H9 (cell line): ENCODE measurements around the gene GID8. TPM values are rescaled to one million over a fixed set of nuclear protein-coding genes. Genes with fewer than 3 reads are reported as not detected.

Source experiments
- DNase-seq: peaks from one replicate; pipeline ENCODE4 v3.0.0-alpha.2; 2017
- H2AFZ ChIP-seq: one replicate; pipeline ENCODE4 v1.6.1; 2013; ENCODE audit warnings: mild to moderate bottlenecking, low read length, control low read depth, moderate library complexity
- H2AK5ac ChIP-seq: 2 replicates; pipeline ENCODE4 v1.6.1; 2013; ENCODE audit warnings: low read length, control low read depth, mixed read lengths; ENCODE audit not compliant: insufficient read length
- H2BK120ac ChIP-seq: one replicate; pipeline ENCODE4 v1.6.1; 2013; ENCODE audit warnings: low read depth, mild to moderate bottlenecking, low read length, control low read depth, inconsistent platforms; ENCODE audit not compliant: poor library complexity, severe bottlenecking
- H2BK12ac ChIP-seq: 2 replicates; pipeline ENCODE4 v1.6.1; 2013; ENCODE audit warnings: low read length, control low read depth, mixed read lengths, low read depth; ENCODE audit not compliant: insufficient read length
- H2BK15ac ChIP-seq: 2 replicates; pipeline ENCODE4 v1.6.1; 2013; ENCODE audit warnings: low read depth, low read length, control low read depth
- H2BK20ac ChIP-seq: one replicate; pipeline ENCODE4 v1.6.1; 2013; ENCODE audit warnings: low read depth, mild to moderate bottlenecking, low read length, control low read depth, inconsistent platforms; ENCODE audit not compliant: poor library complexity, severe bottlenecking
- H2BK5ac ChIP-seq: 2 replicates; pipeline ENCODE4 v1.6.1; 2013; ENCODE audit warnings: low read length, control low read depth, mixed read lengths; ENCODE audit not compliant: insufficient read length
- H3K14ac ChIP-seq: 2 replicates; pipeline ENCODE4 v1.6.1; 2013; ENCODE audit warnings: low read length, control low read depth; ENCODE audit not compliant: insufficient read depth
- H3K18ac ChIP-seq: 2 replicates; pipeline ENCODE4 v1.6.1; 2013; ENCODE audit warnings: low read depth, mild to moderate bottlenecking, mixed read lengths, low read length, control low read depth; ENCODE audit not compliant: insufficient read length
- H3K23ac ChIP-seq: 2 replicates; pipeline ENCODE4 v1.6.1; 2013; ENCODE audit warnings: low read length, control low read depth, mixed read lengths, low read depth; ENCODE audit not compliant: insufficient read length
- H3K23me2 ChIP-seq: 2 replicates; pipeline ENCODE4 v1.6.1; 2013; ENCODE audit warnings: low read depth, mild to moderate bottlenecking, mixed read lengths, low read length, control low read depth; ENCODE audit not compliant: insufficient read length, poor library complexity, severe bottlenecking
- H3K27ac ChIP-seq: 2 replicates; pipeline ENCODE4 v1.5.1; 2013; ENCODE audit warnings: low read length, control low read depth, mixed read lengths, low read depth; ENCODE audit not compliant: insufficient read length
- H3K27me3 ChIP-seq: 2 replicates; pipeline ENCODE4 v1.6.1; 2013; ENCODE audit warnings: low read length, control low read depth, inconsistent platforms; ENCODE audit not compliant: insufficient read depth
- H3K4ac ChIP-seq: 2 replicates; pipeline ENCODE4 v1.6.1; 2013; ENCODE audit warnings: low read depth, mild to moderate bottlenecking, control low read depth, inconsistent platforms, low read length, moderate library complexity
- H3K4me1 ChIP-seq: 2 replicates; pipeline ENCODE4 v1.6.1; 2013; ENCODE audit warnings: low read length, control low read depth, inconsistent platforms; ENCODE audit not compliant: insufficient read depth
- H3K4me2 ChIP-seq: 2 replicates; pipeline ENCODE4 v1.6.1; 2013; ENCODE audit warnings: low read length, control low read depth, mixed read lengths; ENCODE audit not compliant: insufficient read length, insufficient read depth
- H3K56ac ChIP-seq: 2 replicates; pipeline ENCODE4 v1.6.1; 2013; ENCODE audit warnings: low read depth, mild to moderate bottlenecking, mixed read lengths, low read length, control low read depth; ENCODE audit not compliant: insufficient read length
- H3K79me1 ChIP-seq: 2 replicates; pipeline ENCODE4 v1.6.1; 2013; ENCODE audit warnings: low read depth, mild to moderate bottlenecking, moderate library complexity, low read length, control low read depth, inconsistent platforms; ENCODE audit not compliant: insufficient read depth, poor library complexity, severe bottlenecking
- H3K79me2 ChIP-seq: 2 replicates; pipeline ENCODE4 v1.6.1; 2013; ENCODE audit warnings: low read length, control low read depth, inconsistent platforms; ENCODE audit not compliant: insufficient read depth
- H3K9ac ChIP-seq: 2 replicates; pipeline ENCODE4 v1.6.1; 2013; ENCODE audit warnings: low read length, control low read depth, mixed read lengths; ENCODE audit not compliant: insufficient read length; ENCODE audit errors: extremely low read depth
- H3K9me3 ChIP-seq: one replicate; pipeline ENCODE4 v1.6.1; 2013; ENCODE audit warnings: low read depth, low read length, inconsistent platforms; ENCODE audit not compliant: control insufficient read depth
- H3T11ph ChIP-seq: one replicate; pipeline ENCODE4 v1.6.1; 2013; ENCODE audit warnings: mild to moderate bottlenecking, low read length, control low read depth, inconsistent platforms
- H4K20me1 ChIP-seq: one replicate; pipeline ENCODE4 v1.6.1; 2013; ENCODE audit not compliant: control insufficient read depth, insufficient read length, insufficient read depth
- H4K5ac ChIP-seq: 2 replicates; pipeline ENCODE4 v1.6.1; 2013; ENCODE audit warnings: low read depth, mild to moderate bottlenecking, mixed read lengths, low read length, control low read depth; ENCODE audit not compliant: insufficient read length
- H4K8ac ChIP-seq: replicated peaks from 2 replicates; pipeline ENCODE4 v1.6.1; 2013; ENCODE audit warnings: low read length, control low read depth, mixed read lengths, low read depth; ENCODE audit not compliant: insufficient read length
- H4K91ac ChIP-seq: 2 replicates; pipeline ENCODE4 v1.6.1; 2013; ENCODE audit warnings: low read depth, mild to moderate bottlenecking, moderate library complexity, mixed read lengths, low read length, control low read depth; ENCODE audit not compliant: insufficient read length
- H3K27ac Mint-ChIP-seq, 3 experiments: 2 replicates in 2 of 3; 3 replicates in 1 of 3; pipeline ENCODE4 v1.8.0; 2020 to 2021; ENCODE audit warnings: mixed read lengths in 3 of 3, mild to moderate bottlenecking in 1 of 3, moderate library complexity in 1 of 3
- H3K27me3 Mint-ChIP-seq: 2 replicates; pipeline ENCODE4 v1.8.0; 2021; ENCODE audit warnings: low read depth, mild to moderate bottlenecking, moderate library complexity, mixed read lengths
- H3K36me3 Mint-ChIP-seq, 3 experiments: 2 replicates in 2 of 3; 3 replicates in 1 of 3; pipeline ENCODE4 v1.8.0; 2020 to 2021; ENCODE audit warnings: low read depth in 3 of 3, mixed read lengths in 3 of 3; ENCODE audit not compliant: insufficient read depth in 1 of 3
- H3K4me1 Mint-ChIP-seq, 2 experiments: 2 replicates each; pipeline ENCODE4 v1.8.0; 2020; ENCODE audit warnings: mixed read lengths in 2 of 2
- H3K4me3 Mint-ChIP-seq, 2 experiments: 2 replicates in 1 of 2; 3 replicates in 1 of 2; pipeline ENCODE4 v1.8.0; 2020 to 2021; ENCODE audit warnings: mild to moderate bottlenecking in 2 of 2, mixed read lengths in 2 of 2, moderate library complexity in 1 of 2
- H3K9me3 Mint-ChIP-seq, 2 experiments: 2 replicates in 1 of 2; 3 replicates in 1 of 2; pipeline ENCODE4 v1.8.0; 2020; ENCODE audit warnings: mild to moderate bottlenecking in 2 of 2, mixed read lengths in 2 of 2, moderate library complexity in 1 of 2
- CTCF ChIP-seq: fragments of 200-600 bp; sonication (generic); conservative IDR thresholded peaks from 3 replicates; pipeline ENCODE4 v1.8.0; 2021; ENCODE audit warnings: antibody characterized with exemption, mild to moderate bottlenecking
- WGBS: extraction: QIAGEN DNeasy Blood & Tissue Kit; methylation state at CpG from one replicate; pipeline ENCODE4 v1.1.7; 2013; ENCODE audit warnings: missing lambda C conversion rate, low lambda C conversion rate, mixed read lengths; ENCODE audit not compliant: insufficient read length; ENCODE audit errors: extremely low coverage; 5-methylcytosine and 5-hydroxymethylcytosine counted together
- total RNA-seq: library from RNA; stranded (reverse); gene quantifications from 2 replicates; pipeline ENCODE4 v1.2.1, GENCODE V29; 2021

The GID8 gene
- total RNA-seq, 1 experiment from 2014 or later = 60.9 TPM

GRCh38 chr20:62888910-62889309 is 49.0 kb upstream of the GID8 start:
- no peak overlapping the region for H3K56ac ChIP-seq
- no peak overlapping the region for H3K4ac ChIP-seq
- TF ChIP-seq CTCF = no peak
- no peak overlapping the region for H2BK120ac ChIP-seq
- H3K18ac ChIP-seq = no peak overlapping the region
- H4K5ac ChIP-seq = no peak overlapping the region
- H3K23me2 ChIP-seq = no peaks in the 10 kb centered on the region
- no peak overlapping the region for H2BK5ac ChIP-seq
- DNase-seq = no peak
- H3K4me1 Mint-ChIP-seq = peaks cover 23 to 26% of the 10 kb centered on the region in 2 experiments
- H3K79me1 ChIP-seq = no peaks in the 10 kb centered on the region
- H4K8ac ChIP-seq = no peak overlapping the region
- H2BK12ac ChIP-seq = no peak overlapping the region
- H3K4me3 Mint-ChIP-seq = no peak overlapping the region
- H3K27me3 ChIP-seq = no peaks in the 10 kb centered on the region
- H3K4me2 ChIP-seq = no peak overlapping the region
- H3K27me3 Mint-ChIP-seq = no peaks in the 10 kb centered on the region
- H3K27ac ChIP-seq = no peak overlapping the region
- H2BK20ac ChIP-seq = no peak overlapping the region
- no peaks in the 10 kb centered on the region for H3K9me3 Mint-ChIP-seq
- H3K4me1 ChIP-seq = no peaks in the 10 kb centered on the region; the same call in 1 of the 2 replicates
- no peak overlapping the region for H4K91ac ChIP-seq
- H3T11ph ChIP-seq = no peak overlapping the region
- H3K23ac ChIP-seq = no peak overlapping the region
- no peaks in the 10 kb centered on the region for H3K79me2 ChIP-seq
- WGBS = no CpG with 5 or more reads among the region's 17 CpGs
- H2AFZ ChIP-seq = no peak overlapping the region
- H2AK5ac ChIP-seq = no peak overlapping the region
- H3K27ac Mint-ChIP-seq = no peak overlapping the region
- H3K36me3 Mint-ChIP-seq = peaks cover 62 to 95% (median 64%) of the 10 kb centered on the region in 3 experiments
- H3K9me3 ChIP-seq = no peaks in the 10 kb centered on the region
- no peak overlapping the region for H3K14ac ChIP-seq
- no peak overlapping the region for H3K9ac ChIP-seq
- no peak overlapping the region for H2BK15ac ChIP-seq
- H4K20me1 ChIP-seq = no peaks in the 10 kb centered on the region
